ENCODE measurements around the gene AQP11. TPM values are rescaled to one million over a fixed set of nuclear protein-coding genes. Genes with fewer than 3 reads are reported as not detected.

Gene AQP11
- total RNA-seq (2022; extraction: Qiagen RNA extraction) = 1.2 to 1.9 TPM (median 1.3 TPM) in 5 replicates

GRCh38 chr11:77589521-77590193, at the start of gene AQP11:
Gene AQP11 (plus strand): TSS chr11:77589953. CDS start chr11:77589993, 40 bp downstream.

GRCh38 chr11:77637345-77638165, 47.8 kb downstream of the AQP11 start, which contains the start of gene CLNS1A:
Gene CLNS1A (minus strand): TSS chr11:77637794. CDS start chr11:77637714, 80 bp downstream.

Other genes starting within 250 kb of the AQP11 start
- 19.5 to 24.2 TPM (median 22.3 TPM) in 5 replicates for gene PAK1, start 115.9 kb upstream of the AQP11 start, total RNA-seq (2022; extraction: Qiagen RNA extraction)
- gene CLNS1A, start 47.8 kb downstream of the AQP11 start, total RNA-seq (2022; extraction: Qiagen RNA extraction) = 143 to 178 TPM (median 146 TPM) in 5 replicates
- 12.9 to 17.4 TPM (median 15.9 TPM) in 5 replicates for gene RSF1, start 230.8 kb downstream of the AQP11 start, total RNA-seq (2022; extraction: Qiagen RNA extraction)
- 26.2 to 31.4 TPM (median 29.1 TPM) in 5 replicates for gene AAMDC, start 231.2 kb downstream of the AQP11 start, total RNA-seq (2022; extraction: Qiagen RNA extraction)